ENCODE measurements around the gene PECR.

The PECR gene

DNA sequence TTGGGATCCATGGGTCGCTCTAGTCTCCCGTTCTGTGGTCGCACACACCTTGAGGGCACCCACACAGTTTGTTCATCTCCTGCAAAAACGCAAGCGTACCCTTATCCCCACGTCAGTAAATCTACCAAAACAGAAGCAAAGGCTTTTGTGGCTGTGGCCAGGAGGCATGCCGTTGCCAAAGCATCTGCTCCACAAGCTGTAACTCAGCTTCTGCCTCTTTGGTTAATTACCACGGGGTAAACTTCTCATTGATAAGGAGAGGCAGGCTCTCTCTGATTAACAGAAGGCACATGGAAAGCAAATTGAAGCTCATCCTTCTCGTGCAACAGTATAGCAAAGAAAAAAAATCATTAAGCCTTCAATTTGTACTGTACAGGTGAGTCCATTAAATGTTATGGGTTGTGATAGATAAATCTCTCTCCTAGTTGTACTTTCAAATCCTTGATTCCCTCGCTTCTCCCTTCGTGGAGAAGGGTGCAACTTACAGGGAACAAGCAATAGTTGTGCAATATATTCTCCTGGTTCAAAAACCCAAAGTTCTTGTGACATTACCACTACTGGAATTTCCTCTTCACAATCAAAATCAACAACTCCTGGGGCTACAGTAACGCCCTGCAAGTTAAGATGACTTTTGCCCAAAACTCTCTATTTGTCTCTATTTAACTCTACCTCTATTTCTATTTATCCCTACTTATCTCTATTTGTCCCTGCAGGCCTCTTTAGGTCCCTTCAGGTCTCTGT, 10.3 kb downstream of the PECR start:
- DNase-seq (ENCODE audit: low spot score) = no peak

- DNase-seq (ENCODE audit: low spot score) = no peak
Observed at GRCh38 chr2:216070195-216070594, 11.4 kb downstream of the PECR start.

GRCh38 chr2:216069028-216069427, 12.6 kb downstream of the PECR start:
- DNase-seq (ENCODE audit: low spot score) = no peak

DNA sequence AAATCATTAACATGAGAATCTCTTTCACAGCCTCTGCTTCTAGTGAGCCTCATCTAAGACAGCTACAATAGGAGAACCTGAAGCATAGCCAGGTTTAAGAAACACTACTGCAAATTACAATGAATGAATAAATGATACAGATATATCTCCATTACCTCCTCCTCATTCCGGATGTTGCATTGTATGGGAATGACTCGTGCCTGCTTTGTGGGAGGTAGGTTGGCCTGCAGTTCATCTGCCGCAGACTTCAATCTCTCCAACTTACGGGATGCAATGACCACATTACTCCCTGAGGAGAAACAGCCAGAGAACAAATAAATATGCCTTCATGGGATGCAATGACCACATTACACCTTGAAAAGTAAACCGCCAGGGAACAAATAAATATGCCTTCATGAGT, 15.4 kb downstream of the PECR start:
- DNase-seq (ENCODE audit: low spot score) = no peak

- no peak for DNase-seq (ENCODE audit: low spot score)
Observed at GRCh38 chr2:216064665-216065064, 16.9 kb downstream of the PECR start.

DNA sequence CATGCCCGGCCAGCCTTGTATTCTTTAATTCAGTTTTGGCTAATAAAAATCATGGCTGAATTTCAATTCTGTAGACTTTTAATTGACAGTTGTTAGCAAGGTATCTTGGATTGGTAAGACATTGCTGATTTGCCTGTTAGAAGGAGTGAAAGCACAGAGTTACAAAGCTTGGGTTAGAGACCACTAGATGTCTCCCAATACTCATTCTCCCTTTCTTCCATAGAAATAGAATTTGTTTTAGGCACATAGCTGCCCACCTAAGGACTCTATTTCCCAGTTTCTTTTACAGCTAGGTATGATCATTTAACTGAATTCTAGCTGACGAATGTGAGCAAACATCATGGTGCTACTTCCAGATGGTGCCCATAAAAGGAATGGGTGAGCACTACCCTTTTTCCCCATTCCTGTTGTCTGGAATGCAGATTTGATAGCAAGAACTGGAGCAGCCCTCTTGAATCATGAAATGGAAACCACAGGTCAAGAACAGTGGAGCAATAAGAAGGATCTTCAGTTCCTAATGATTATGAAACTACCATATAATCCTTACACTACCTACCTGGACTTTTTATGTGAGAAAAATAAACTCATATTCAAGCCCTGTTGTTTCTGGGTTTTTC, 17.5 kb downstream of the PECR start:
- no peak for DNase-seq (ENCODE audit: low spot score)

GRCh38 chr2:216059233-216059834, 22.3 kb downstream of the PECR start:
- peak; percentile 14 for DNase-seq (ENCODE audit: low spot score)

DNA sequence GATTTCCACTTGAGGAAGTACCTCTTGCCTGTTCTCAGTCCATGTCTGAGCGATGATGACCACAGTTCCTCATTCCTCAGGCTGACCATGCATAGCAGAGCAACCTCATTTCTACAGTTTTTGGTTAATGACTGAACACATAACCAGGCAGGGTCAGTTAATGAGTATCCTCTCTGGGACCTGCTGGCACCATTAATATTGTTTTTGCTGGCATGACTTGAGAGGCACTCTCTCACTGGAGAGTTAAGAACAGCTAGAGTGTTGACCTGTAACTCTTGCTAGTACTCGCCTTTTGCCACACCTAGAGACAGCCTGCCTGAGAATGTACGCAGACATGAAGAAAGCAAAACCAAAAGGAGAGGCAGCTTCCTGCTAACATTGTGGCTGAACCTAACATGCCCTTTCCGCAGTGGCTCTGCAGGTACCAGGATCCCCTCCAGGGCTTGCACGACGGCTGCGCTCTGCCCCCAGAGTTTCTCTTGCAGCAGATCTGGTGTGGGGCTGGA, 23.9 kb downstream of the PECR start:
- DNase-seq (ENCODE audit: low spot score) = peak; percentile 68

DNA sequence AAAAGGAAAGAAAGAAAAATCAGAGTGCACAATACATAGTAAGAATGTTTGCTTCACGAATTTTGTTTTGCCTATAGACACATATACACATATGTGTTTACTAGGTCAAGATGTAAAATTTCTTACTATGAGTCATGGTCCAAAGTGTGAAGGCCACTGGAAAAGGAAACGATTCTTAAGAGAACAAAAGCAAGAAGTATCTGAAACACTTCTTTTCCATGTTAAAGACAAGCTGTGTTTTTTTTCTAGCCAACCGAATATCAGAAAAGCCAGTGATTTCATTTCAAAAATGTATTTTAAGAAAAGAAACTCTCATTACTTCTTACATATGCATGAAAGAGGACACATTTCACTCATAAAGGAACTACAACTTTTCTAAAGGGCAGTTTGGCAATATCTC, 24.9 kb downstream of the PECR start:
- no peak for DNase-seq (ENCODE audit: low spot score)

DNA sequence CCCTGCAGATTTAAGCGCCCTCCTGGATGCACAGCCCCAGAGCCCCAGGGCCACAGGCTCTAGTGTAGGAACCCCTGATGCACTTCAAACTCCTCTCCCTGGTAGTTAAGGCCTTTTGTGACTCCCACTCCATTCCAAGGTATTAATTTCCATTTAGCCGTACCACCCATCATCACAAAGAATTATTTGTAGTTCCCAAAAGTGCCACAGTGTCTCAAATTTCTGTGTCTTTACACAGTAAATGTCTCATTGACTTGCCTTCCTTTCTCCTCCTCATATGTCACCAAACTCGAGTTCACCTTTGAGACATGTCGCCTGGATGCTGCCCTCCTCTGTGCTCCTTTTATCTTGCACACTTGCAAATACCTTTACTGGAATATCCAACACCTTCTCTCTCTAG, 25.9 kb downstream of the PECR start:
- DNase-seq (ENCODE audit: low spot score) = no peak

- DNase-seq (ENCODE audit: low spot score) = no peak
Observed at GRCh38 chr2:216052420-216052819, 29.2 kb downstream of the PECR start.

DNA sequence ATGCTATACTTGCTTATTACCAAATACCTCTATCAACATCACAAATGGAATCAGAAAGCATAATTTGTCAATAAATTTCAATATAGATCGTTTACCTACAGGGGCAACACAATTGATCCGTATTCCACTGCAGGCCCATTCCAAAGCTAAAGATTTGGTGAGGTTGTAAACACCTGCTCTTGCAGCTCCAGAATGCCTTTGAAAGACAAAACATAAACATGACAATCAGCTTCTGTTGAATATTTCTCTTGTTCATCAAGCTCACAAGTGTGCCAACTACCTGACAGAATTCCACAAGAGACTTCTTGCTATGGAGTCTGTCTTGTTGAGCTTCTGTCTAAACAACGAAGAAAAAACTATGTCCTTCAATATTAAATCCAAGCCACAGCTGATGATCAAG, 30.3 kb downstream of the PECR start:
- DNase-seq (ENCODE audit: low spot score) = no peak

DNA sequence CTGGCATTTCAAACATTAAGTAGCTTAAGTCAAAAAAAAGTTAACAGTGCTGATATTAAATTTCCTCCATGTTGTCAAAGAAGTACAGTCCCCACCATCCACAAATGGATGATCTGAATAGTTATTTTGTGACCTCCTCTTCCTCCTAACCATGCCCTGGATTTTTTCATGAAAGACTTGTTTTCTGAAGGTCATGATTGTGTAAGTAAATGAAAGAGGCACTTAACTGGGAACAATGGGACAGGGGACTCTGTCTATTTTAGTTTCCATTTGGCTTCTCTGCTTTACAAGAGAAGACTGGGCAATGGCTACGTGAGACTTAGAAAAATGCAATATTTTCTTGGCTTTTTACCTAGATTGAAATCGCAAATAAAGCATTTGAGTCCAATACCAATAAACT, 32.2 kb downstream of the PECR start:
- no peak for DNase-seq (ENCODE audit: low spot score)

DNA sequence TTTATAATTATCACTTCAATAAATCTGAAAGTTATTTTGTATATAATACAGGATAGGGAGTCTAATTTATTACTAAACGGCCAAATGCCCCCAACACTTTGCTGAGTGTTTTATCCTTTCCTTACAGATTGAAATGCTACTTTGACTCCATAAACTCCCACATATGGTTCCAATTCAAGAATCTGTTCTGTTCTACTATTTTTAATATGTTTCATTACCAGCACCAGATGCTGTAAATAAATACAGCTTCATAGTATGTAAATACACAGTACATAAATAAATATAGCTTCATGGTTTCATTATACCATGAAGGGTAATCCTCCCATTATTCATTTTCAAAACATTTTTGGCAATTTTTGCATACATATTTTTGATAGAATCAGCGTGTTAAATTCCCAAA, 34.2 kb downstream of the PECR start:
- no peak for DNase-seq (ENCODE audit: low spot score)

GRCh38 chr2:216044883-216045486, 36.6 kb downstream of the PECR start:
- no peak for DNase-seq (ENCODE audit: low spot score)

GRCh38 chr2:216043949-216044348, 37.7 kb downstream of the PECR start:
- no peak for DNase-seq (ENCODE audit: low spot score)

GRCh38 chr2:216041438-216041837, 40.2 kb downstream of the PECR start:
- no peak for DNase-seq (ENCODE audit: low spot score)

DNA sequence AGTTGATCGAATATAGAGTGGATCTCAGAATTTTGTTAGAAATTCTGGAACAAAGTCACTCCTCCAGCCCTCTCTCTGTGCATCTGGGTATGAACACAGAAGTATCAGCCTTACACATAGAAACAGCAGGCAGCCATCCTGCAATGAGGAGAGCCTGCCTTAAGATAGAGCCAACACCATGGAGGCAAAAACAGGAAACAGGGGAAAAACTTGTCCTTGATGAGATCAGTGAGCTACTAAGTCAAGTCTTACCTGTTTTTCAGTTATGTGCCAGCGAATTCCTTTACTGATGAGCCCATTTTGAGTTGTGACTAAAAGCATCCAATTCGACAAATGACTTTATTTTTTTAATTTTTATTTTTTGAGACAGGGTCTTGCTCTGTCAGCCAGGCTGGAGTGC, 41.7 kb downstream of the PECR start:
- no peak for DNase-seq (ENCODE audit: low spot score)

- DNase-seq (ENCODE audit: low spot score) = peak; percentile 80
Observed at GRCh38 chr2:216034065-216034464, 47.5 kb downstream of the PECR start.

- no peak for DNase-seq (ENCODE audit: low spot score)
Observed at GRCh38 chr2:216033403-216033802, 48.2 kb downstream of the PECR start.

DNA sequence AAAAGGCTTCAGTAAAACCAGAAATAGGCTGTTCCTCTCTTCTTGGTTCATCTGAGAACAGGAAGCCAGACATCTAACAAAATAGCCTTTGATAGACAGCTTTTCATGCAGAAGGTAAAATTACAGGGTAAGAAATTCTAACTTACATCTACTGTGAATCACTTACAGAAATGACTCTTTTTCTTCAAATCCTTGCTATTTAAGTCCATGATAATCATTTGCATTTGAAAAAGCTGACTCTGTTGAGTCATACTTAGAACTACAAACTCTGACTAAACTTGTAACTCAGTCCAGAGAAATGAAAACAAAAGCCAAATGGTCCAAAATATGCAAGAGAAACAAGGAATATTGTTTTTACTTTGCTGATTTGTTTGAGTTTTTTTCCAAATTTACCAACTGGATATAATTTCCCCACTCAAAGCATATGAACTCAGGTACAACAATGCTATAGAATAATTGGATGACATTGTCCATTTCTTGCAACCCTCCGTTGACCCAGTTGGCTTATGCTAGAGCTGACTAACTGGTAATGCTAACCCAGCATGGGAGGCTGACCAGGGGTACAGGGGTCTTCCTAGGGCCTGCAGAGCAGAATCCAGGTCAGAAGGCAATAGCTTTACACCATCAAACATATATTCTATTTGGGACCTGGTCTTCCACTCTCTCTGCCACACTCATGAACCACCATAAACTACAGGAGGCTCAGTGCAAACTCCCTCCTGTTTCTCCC, 49.5 kb downstream of the PECR start:
- DNase-seq (ENCODE audit: low spot score) = no peak

- DNase-seq (ENCODE audit: low spot score) = no peak
Observed at GRCh38 chr2:216030216-216030615, 51.4 kb downstream of the PECR start.
